HepG2 (cell line): ENCODE data around the gene HCFC1R1. TPM values are rescaled to one million over a fixed set of nuclear protein-coding genes. Genes with fewer than 3 reads are reported as not detected.

Experiments
- ADNP ChIP-seq: sonication (generic); formaldehyde crosslinking; IDR thresholded peaks from 2 replicates; pipeline ENCODE4 v1.4.0; 2020; ENCODE audit warnings: missing genetic modification reagents
- GPN1 ChIP-seq: sonication (generic); formaldehyde crosslinking; IDR thresholded peaks from 2 replicates; pipeline ENCODE4 v1.5.1; 2020; ENCODE audit warnings: missing genetic modification reagents, borderline replicate concordance
- HCFC1 ChIP-seq: fragments of 150-350 bp; IDR thresholded peaks from 2 replicates; pipeline ENCODE4 v1.6.1; 2014; ENCODE audit warnings: low read depth, low read length
- HES4 ChIP-seq: sonication (generic); formaldehyde crosslinking; IDR thresholded peaks from 2 replicates; pipeline ENCODE4 v1.9.0; 2021; ENCODE audit warnings: mild to moderate bottlenecking, missing genetic modification reagents, borderline replicate concordance
- JUN ChIP-seq: sonication (generic); formaldehyde crosslinking; IDR thresholded peaks from 2 replicates; pipeline ENCODE4 v1.4.0; 2020; ENCODE audit warnings: mild to moderate bottlenecking, missing genetic modification reagents
- MLLT10 ChIP-seq: sonication (generic); formaldehyde crosslinking; IDR thresholded peaks from 2 replicates; pipeline ENCODE4 v1.4.0; 2020; ENCODE audit warnings: missing genetic modification reagents
- PCBP2 ChIP-seq: fragments of 200-400 bp; formaldehyde crosslinking; optimal IDR thresholded peaks from 2 replicates; pipeline ENCODE3; 2018; ENCODE audit warnings: low read length, low read depth; ENCODE audit not compliant: poor library complexity, severe bottlenecking
- PHF5A ChIP-seq: IDR thresholded peaks from one replicate; pipeline ENCODE4 v1.6.1; 2018; ENCODE audit warnings: low read depth, missing genetic modification reagents; ENCODE audit not compliant: unreplicated experiment
- PLRG1 ChIP-seq: fragments of 450-650 bp; conservative IDR thresholded peaks from 2 replicates; pipeline ENCODE4 v1.6.1; 2016
- PPARG ChIP-seq: conservative IDR thresholded peaks from 2 replicates; pipeline ENCODE4 v1.6.1; 2016; ENCODE audit warnings: missing biosample characterization, missing genetic modification reagents
- RBM22 ChIP-seq: fragments of 200-400 bp; formaldehyde crosslinking; optimal IDR thresholded peaks from 2 replicates; pipeline ENCODE3; 2017; ENCODE audit warnings: mild to moderate bottlenecking, low read length, moderate library complexity
- SKIL ChIP-seq: sonication (generic); formaldehyde crosslinking; IDR thresholded peaks from 2 replicates; pipeline ENCODE4 v1.8.0; 2022; ENCODE audit warnings: missing genetic modification reagents, mild to moderate bottlenecking, moderate library complexity, borderline replicate concordance
- TARDBP ChIP-seq: sonication (generic); formaldehyde crosslinking; IDR thresholded peaks from 2 replicates; pipeline ENCODE4 v1.8.0; 2022; ENCODE audit warnings: mild to moderate bottlenecking, missing genetic modification reagents
- TP53 ChIP-seq: sonication (generic); formaldehyde crosslinking; conservative IDR thresholded peaks from 2 replicates; pipeline ENCODE4 v1.4.0; 2020; ENCODE audit warnings: missing genetic modification reagents
- ZFP36 ChIP-seq: fragments of 150-350 bp; IDR thresholded peaks from 2 replicates; pipeline ENCODE4 v1.6.1; 2018; ENCODE audit warnings: borderline replicate concordance, low read length, low read depth; ENCODE audit not compliant: partially characterized antibody
- ZFX ChIP-seq: sonication (generic); formaldehyde crosslinking; IDR thresholded peaks from 2 replicates; pipeline ENCODE4 v1.4.0; 2020; ENCODE audit warnings: mild to moderate bottlenecking, low read depth, missing genetic modification reagents, moderate library complexity
- ZNF230 ChIP-seq: sonication (generic); formaldehyde crosslinking; IDR thresholded peaks from 2 replicates; pipeline ENCODE4 v1.4.0; 2020; ENCODE audit warnings: mild to moderate bottlenecking, missing genetic modification reagents
- ZNF282 ChIP-seq: fragments of 450-650 bp; IDR thresholded peaks from 2 replicates; pipeline ENCODE4 v1.6.1; 2018; ENCODE audit not compliant: partially characterized antibody
- ZNF337 ChIP-seq: sonication (generic); formaldehyde crosslinking; IDR thresholded peaks from 2 replicates; pipeline ENCODE4 v1.5.1; 2020; ENCODE audit warnings: missing genetic modification reagents, low read depth, mild to moderate bottlenecking, borderline replicate concordance
- polyA plus RNA-seq, 8 experiments: library from polyadenylated mRNA; depleted of rRNA in 3 of 8; stranded (reverse) in 7 of 8; unstranded in 1 of 8; fragments of >200 nt; fragmentation: Illumina TruSeq in 4 of 8; extraction: Trizol in 4 of 8; gene quantifications; 2 replicates each; pipeline versions ENCODE4 v1.2.1 to v1.2.3, GENCODE V29; 2011 to 2016; ENCODE audit warnings: low read depth in 4 of 8, missing spikeins in 1 of 8, mixed read lengths in 1 of 8; ENCODE audit not compliant: insufficient read depth in 1 of 8
- total RNA-seq, 5 experiments: library from RNA; depleted of rRNA; stranded (reverse); fragments of >200 nt; fragmentation: Illumina TruSeq; extraction: Trizol; gene quantifications; 2 replicates each; pipeline ENCODE4 v1.2.3, GENCODE V29; 2016; ENCODE audit warnings: low read depth in 1 of 5
- TF ChIP-seq, protein P1 (sequence below): sonication (generic); formaldehyde crosslinking; IDR thresholded peaks from 2 replicates; pipeline ENCODE4 v1.8.0; 2022; ENCODE audit warnings: mild to moderate bottlenecking, missing genetic modification reagents, borderline replicate concordance
- TF ChIP-seq, protein P2 (sequence below): sonication (generic); formaldehyde crosslinking; IDR thresholded peaks from 2 replicates; pipeline ENCODE4 v1.4.0; 2020; ENCODE audit warnings: mild to moderate bottlenecking, missing genetic modification reagents

HCFC1R1 gene
- total and polyA plus RNA-seq, 2 of the 13 experiments (the other 11 are each of a cell fraction or from before 2014, with no cell fraction given), result 13.8 to 16.1 TPM

DNA sequence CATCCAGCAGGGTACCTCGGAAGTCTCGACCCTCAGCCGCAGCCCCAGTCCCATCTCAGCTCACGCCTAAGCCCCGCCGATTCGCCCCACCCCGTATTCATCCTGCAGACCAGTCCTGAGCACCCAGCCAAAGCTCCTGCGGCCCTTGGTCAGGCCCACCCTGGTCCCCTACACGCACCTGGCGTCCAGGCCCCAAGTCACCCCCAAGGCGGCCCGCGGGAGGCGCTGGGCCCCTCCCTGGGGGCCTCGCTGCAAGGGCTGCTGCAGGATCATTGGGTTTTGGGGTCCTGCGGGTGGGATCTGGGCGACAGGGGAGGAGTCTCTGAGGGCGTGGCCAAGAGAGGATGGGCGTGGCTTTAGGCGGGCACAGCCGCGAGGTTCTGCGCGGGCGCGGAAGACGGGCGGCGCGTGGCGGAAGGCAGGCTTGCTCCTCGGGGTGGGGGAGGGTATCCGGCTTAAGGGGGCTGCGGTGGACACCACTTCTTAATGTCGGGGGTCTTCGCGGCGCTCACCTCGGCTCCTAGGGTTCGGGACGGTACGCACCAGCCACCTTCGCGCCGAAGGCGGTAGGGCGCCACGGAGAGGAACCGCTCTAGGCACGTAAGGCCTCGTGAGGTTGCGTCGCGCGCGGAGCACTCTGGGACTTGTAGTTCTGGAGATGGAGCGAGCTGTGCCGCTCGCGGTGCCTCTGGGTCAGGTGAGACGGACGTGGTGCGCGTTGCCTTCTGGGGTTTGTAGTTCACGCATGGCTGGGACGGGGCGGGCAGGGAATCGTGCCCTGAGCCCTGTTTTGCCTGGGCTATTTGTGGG, at the start of gene HCFC1R1, which contains the start of gene THOC6 (continued):
- TF ChIP-seq ZNF230 (CRISPR knock-in tag) (peak; percentile 87; the same call in 1 of the 2 replicates), MLLT10 (CRISPR knock-in tag) (no peak), ZNF337 (peak; percentile 63; the same call in 1 of the 2 replicates), TP53 (no peak), ADNP (no peak), PCBP2 (peak; percentile 73), PLRG1 (no peak), GPN1 (CRISPR knock-in tag) (peak; percentile 31; the same call in 1 of the 2 replicates), HES4 (CRISPR knock-in tag) (peak; percentile 58; the same call in 1 of the 2 replicates), RBM22 (peak; percentile 80), PPARG (CRISPR knock-in tag) (0 out of 2 replicates have a peak, but pooled peaks have one; percentile 20), JUN (CRISPR knock-in tag) (0 out of 2 replicates have a peak, but pooled peaks have one; percentile 45), HCFC1 (peak; percentile 98), ZFP36 (no peak), TARDBP (CRISPR knock-in tag) (peak; percentile 97), ZFX (peak; percentile 96), SKIL (CRISPR knock-in tag) (no peak), ZNF282 (no peak), PHF5A (no peak)
- TF ChIP-seq, protein P1, sequence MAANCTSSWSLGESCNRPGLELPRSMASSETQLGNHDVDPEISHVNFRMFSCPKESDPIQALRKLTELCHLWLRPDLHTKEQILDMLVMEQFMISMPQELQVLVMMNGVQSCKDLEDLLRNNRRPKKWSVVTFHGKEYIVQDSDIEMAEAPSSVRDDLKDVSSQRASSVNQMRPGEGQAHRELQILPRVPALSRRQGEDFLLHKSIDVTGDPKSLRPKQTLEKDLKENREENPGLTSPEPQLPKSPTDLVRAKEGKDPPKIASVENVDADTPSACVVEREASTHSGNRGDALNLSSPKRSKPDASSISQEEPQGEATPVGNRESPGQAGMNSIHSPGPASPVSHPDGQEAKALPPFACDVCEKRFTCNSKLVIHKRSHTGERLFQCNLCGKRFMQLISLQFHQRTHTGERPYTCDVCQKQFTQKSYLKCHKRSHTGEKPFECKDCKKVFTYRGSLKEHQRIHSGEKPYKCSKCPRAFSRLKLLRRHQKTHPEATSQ, result peak; percentile 87; the same call in 1 of the 2 replicates
- TF ChIP-seq, protein P2, sequence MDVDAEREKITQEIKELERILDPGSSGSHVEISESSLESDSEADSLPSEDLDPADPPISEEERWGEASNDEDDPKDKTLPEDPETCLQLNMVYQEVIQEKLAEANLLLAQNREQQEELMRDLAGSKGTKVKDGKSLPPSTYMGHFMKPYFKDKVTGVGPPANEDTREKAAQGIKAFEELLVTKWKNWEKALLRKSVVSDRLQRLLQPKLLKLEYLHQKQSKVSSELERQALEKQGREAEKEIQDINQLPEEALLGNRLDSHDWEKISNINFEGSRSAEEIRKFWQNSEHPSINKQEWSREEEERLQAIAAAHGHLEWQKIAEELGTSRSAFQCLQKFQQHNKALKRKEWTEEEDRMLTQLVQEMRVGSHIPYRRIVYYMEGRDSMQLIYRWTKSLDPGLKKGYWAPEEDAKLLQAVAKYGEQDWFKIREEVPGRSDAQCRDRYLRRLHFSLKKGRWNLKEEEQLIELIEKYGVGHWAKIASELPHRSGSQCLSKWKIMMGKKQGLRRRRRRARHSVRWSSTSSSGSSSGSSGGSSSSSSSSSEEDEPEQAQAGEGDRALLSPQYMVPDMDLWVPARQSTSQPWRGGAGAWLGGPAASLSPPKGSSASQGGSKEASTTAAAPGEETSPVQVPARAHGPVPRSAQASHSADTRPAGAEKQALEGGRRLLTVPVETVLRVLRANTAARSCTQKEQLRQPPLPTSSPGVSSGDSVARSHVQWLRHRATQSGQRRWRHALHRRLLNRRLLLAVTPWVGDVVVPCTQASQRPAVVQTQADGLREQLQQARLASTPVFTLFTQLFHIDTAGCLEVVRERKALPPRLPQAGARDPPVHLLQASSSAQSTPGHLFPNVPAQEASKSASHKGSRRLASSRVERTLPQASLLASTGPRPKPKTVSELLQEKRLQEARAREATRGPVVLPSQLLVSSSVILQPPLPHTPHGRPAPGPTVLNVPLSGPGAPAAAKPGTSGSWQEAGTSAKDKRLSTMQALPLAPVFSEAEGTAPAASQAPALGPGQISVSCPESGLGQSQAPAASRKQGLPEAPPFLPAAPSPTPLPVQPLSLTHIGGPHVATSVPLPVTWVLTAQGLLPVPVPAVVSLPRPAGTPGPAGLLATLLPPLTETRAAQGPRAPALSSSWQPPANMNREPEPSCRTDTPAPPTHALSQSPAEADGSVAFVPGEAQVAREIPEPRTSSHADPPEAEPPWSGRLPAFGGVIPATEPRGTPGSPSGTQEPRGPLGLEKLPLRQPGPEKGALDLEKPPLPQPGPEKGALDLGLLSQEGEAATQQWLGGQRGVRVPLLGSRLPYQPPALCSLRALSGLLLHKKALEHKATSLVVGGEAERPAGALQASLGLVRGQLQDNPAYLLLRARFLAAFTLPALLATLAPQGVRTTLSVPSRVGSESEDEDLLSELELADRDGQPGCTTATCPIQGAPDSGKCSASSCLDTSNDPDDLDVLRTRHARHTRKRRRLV (CRISPR knock-in tag), result peak; percentile 86
